DMS53 (cell line): ENCODE data around the gene YPEL1.
"Not testable (repeated sequence)": the region's sequence is repeated elsewhere in the genome, so short reads cannot be mapped to it uniquely, and the experiment has no call there.

Experiments
- DNase-seq: peaks from one replicate; lab custom pipeline; 2025; lab: John Stamatoyannopoulos, UW

Gene YPEL1

DNA sequence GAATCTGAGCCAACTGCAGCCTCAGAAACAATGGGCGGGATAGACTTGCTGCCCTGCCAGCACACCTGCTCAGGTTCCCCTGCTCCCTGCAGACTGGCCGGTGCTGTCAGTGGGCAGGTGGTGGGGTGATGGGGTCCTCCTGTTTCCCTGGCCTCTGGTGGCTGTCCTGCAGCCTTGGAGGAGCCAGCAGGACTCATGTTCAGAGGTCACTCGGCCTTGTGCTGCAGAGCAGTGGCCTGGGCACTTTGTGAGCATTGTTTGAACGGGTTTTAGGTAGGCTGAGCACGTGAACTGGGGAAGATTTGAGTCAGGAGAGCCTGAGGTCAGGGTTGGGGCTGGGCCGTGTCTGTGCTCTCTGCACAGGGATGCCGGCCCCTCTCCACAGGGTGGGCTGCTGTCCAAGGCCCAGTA, 52.2 kb downstream of the YPEL1 start:
- DNase-seq, result no peak

DNA sequence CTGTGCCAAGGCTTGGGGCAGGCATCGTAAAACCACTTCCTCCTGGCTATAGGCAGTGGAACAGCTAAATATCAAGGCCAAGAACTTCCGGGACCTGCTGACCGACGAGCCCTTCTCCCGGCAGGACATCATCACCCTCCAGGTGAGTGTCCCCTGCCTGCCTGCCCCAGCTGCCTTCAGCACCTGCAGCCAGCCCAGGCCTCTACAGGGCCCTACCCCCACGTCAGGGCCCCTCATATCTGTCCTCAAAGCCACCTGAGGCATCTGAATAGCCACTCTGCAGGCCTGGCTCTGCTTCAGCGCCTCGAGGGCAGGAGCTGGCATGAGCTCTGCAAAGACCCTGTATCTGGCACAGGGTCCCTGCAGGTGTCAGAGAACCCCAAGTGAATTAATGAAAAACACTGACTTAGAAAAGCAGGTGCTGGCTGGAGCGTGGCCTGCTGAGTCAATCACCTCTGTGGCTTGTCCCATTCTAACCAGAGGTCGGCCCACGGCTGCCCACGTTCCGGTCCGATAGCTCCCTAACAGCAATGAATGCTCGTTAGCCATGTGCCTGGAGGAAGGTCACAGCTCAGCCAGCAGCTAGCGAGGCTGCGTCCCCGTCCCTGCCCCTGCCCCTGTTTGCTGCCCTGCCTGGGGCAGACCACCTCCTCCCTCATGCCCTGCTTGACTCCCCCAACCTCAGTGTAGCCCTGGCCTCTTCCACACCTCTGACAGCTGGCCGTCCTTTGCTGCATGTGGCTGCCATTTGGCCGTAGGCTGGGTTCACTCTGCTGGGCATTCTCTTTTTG, 53.0 kb downstream of the YPEL1 start:
- DNase-seq, result no peak

DNA sequence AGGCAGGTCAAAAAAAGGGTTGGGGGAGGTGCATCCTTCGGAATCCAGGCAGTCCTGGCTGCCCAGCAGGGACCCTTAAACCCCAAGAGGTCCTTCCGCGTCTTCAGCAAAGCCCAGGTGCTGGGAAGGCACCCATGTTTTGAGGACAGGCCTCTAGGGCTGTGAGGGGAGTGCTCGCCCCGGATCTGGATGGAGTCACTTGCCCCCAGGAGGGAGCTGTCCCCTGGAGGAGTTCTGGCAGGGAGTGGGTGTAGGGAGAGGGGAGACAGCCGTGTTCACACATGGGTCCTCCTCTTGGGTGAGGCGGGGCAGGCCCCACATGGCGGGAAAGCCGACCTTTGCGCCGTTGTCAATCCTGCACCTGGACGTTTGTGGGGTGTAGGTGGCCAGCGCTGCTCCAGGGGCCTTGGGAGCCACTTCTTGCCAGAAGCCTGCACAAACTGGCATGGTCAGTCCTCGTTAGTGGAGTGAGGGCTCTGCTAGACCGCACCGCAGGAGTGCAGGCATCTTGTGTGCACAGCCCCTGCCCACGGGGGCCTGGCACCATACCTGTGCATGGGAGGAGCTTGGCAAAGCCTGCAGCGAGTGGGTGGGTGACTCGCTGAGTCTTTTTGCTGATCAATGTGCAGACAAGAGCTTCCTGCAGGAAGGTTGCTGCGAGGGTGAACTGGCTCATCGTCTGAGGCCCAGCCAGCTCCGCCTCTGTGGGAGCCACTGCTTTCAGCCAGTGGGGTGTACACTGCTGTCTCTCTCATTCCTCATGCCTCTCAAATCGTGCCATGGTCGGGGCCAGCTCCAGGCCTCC, 53.8 kb downstream of the YPEL1 start:
- no peak for DNase-seq

- DNase-seq, result no peak
Measured at GRCh38 chr22:21680830-21681565, 54.6 kb downstream of the YPEL1 start.

DNA sequence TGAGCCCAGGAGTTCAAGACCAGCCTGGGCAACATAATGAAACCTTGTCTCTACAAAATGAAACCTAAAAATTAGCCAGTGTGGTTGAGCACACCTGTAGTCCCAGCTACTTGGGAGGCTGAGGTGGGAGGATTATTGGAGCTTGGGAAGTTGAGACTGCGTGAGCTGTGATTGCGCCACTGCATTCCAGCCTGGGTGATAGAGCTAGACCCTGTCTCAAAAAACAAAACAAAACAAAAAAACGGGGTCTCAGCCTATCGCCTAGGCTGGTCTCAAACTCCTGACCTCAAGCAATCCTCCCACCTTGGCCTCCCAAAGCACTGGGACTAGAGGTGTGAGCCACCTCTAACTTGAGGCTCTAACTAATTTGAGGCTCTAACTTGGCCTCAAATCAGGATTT, 56.2 kb downstream of the YPEL1 start:
- DNase-seq, result no peak

DNA sequence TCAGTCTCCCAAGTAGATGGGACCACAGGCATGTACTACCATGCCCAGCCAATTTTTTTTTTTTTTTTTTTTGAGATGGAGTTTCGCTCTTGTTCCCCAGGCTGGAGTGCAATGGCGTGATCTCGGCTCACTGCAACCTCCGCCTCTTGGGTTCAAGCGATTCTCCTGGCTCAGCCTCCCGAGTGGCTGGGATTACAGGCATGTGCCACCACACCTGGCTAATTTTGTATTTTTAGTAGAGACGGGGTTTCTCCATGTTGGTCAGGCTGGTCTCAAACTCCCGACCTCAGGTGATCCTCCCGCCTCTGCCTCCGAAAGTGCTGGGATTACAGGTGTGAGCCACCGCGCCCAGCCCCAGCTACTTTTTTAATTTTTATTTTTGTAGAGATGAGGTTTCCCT, 56.8 kb downstream of the YPEL1 start:
- DNase-seq, result not testable (repeated sequence)

DNA sequence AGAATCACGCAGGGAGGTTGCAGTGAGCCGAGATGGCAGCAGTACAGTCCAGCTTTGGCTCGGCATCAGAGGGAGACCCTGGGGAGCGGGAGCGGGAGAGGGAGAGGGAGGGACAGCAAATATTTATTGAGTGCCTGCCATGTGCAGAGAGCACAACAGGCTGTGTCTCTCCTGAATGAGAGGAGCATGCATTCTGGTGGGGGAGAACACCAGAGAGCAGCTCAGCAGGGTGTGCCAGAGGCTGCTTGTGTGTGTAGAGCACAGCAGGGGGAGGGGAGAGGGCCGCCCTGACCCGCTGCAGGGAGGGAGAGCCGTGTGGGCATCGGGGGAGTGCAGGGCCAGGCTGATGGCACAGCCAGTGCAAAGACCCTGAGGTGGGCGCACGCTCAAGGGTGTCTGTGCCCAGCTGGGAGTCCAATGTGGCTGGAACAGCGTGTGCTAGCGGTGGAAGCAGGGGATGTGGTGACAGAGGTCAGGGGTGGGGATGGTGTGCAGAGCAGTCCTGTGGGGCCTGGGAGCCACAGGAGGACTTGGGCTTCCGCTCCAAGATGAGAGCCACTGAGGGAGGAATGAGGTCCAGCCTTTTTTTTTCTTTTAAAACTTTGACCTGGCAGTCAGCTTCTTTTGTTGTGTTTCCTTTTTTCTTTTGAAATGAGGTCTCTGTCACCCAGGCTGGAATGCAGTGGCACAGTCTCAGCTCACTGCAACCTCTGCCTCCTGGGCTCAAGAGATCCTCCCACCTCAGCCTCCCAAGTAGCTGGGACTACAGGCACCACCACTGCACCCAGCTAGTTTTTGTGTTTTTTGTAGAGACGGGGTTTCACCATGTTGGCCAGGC, 57.8 kb downstream of the YPEL1 start:
- no peak for DNase-seq

- DNase-seq, result no peak
Measured at GRCh38 chr22:21674638-21675245, 60.9 kb downstream of the YPEL1 start.

GRCh38 chr22:21673534-21674321, 61.9 kb downstream of the YPEL1 start:
- DNase-seq, result no peak

DNA sequence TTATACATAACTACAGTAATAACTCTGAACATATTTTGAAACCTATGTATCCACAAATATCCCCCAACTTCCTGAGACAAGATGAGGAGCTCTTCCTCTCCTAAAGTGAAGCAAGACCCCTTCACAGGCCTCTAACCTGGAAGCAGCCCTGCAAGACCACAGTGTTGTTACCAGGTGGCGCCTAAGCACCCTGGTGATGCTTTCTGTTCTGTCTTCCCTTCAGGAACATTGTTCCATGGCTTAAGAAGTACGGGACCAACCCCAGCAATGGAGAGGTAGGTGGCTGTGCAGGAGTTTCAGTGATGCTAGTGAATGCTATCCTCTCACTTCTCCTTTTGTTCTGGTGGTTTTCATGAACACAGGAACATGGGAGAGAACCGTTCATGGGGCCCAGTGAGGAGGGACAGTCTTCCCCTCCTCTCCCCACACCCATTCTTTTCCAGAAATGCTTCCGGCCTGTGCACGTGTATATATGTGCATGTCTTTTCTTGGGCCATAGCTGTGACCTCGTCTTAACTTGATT, 63.4 kb downstream of the YPEL1 start:
- DNase-seq, result no peak

DNA sequence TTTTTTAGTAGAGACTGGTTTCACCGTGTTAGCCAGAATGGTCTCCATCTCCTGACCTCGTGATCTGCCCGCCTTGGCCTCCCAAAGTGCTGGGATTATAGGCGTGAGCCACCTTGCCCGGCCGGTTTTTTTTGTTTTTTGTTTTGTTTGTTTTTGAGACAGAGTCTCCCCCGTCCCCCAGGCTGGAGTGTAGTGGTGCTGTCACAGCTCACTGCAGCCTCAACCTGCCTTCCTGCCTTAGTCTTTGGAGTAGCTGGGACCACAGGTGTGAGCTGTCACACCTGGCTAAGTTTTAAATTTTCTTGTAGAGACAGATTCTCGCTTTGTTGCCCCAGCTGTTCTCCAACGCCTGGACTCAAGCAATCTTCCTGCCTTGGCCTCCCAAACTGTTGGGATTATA, 66.6 kb downstream of the YPEL1 start:
- DNase-seq, result peak; percentile 77

DNA sequence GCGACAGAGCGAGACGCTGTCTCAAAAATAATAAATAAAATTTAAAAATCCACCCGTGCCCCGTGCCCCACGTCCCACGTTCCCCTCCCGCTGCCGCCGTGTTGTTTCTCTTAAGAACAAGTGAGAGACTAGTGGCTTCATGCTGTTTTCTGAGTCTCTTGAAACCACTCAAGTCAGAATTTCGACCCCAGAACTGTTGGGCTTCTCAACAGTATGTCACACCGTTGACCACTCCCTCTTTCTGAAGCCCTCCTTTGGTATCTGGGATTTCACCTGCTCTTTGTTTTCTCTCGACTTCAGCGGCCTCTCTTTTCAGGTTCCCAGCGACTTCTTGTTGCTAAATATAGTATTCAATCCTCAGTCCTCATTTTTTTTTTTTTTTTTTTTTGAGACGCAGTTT, 68.8 kb downstream of the YPEL1 start:
- DNase-seq, result peak; percentile 10

DNA sequence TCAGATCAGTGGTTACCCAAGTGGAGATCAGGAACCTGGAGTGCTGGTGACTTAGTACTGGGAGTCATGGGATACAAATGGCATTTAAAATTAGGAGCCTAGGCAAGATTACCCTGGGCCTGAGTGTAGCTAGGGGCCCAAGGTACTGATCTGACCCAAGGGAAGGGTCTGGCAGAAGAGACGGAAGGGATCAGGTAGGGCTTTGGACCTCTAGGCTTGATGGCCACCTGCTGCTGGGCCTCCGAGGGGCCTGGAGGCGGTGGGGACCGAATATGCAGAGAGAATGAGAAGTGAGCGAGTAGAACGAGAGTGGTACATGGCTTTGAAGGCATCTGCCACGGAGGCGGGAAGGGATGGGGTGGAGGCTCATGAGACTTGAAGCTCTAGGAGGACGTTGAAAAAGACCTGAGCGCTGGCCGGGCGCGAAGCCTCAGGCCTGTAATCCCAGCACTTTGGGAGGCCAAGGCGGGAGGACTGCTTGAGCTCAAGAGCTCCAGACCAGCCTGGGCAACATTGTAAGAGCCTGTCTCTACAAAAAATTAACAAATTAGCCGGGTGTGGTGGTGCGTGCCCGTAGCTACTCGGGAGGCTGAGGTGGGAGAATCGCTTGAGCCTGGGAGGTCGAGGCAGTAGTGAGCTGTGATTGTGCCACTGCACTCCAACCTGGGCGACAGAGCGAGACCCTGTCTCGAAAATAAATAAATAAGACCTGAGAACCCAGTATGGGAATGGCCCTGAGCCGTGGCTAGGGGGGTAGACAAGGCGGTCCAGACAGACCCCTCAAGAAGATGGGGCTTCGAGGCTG, 70.3 kb downstream of the YPEL1 start:
- DNase-seq, result peak; percentile 14

DNA sequence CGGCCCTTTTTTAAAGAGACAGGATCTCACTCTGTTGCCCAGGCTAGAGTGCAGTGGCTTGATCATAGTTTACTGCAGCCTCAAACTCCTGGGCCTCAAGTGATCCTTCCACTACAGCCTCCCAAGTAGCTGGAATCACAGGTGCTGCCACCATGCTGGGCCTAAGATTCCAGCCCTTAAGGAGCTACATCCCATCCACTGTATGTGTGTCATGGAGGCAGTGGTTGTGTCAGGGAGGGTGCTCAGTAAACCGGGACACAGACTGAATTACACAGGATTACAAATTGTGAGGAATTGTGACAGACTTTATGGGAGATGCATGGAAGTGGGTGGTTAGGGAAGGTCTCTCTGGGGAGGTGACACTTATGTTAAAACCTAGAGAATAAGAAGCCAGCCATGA, 71.9 kb downstream of the YPEL1 start:
- DNase-seq, result no peak

DNA sequence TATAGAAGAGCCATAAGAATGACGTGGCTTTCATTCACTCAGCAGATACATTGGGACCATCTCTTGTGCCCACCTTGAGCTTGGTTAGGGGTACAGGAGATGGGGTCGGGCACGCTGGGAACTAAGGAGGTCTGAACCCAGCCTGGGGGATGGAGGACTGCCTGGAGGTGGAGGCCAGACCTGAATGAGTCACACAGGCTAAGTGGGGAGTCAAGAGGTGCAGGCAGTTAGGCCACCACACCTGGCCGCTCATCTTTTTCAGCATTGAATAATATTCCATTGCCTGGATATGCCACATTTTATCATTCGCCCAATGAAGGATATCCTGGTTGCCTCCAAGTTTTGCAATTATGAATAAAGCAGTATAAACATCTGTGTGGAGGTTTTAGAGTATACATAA, 73.6 kb downstream of the YPEL1 start:
- DNase-seq, result no peak

GRCh38 chr22:21660904-21661303, 74.7 kb downstream of the YPEL1 start:
- DNase-seq, result no peak

DNA sequence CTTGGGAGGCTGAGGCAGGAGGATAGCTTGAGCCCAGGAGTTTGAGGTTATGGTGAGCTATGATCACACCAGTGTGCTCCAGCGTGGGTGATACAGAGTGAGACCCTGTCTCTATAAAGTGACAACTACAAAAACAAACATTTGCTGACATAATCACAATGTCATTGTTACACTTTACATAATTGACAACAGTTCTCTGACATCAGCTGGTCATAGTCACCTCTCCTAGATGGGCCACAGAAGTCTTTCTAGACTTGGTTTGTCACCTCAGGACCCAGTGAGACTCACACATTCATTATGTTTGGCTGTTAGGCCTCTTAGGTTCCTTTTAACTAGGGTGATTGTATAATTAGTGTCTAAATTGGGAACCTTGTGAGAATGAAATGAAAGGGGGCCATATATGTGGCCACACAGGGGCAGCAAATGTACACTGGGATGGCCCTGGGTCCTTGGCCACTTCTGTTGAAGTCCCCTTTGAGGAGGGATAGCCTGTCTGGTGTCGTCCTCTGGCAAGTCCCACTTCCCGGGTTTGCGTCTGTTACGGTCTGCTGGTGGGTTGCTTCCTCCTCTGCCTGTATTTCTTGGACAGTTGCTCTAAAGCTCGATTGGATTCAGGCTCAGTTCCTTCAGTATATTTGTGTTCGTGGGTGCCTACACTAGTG, 75.6 kb downstream of the YPEL1 start:
- DNase-seq, result no peak

- DNase-seq, result peak; percentile 85
Measured at GRCh38 chr22:21657360-21658032, 78.1 kb downstream of the YPEL1 start.
